ENCODE results near the gene ZNF600. TPM values are rescaled to one million over a fixed set of nuclear protein-coding genes. Genes with fewer than 3 reads are reported as not detected.
"Not testable (repeated sequence)": the region's sequence is repeated elsewhere in the genome, so short reads cannot be mapped to it uniquely, and the experiment has no call there.

Gene ZNF600
- total RNA-seq, 1 donor from 2014 or later = 4.8 TPM

DNA sequence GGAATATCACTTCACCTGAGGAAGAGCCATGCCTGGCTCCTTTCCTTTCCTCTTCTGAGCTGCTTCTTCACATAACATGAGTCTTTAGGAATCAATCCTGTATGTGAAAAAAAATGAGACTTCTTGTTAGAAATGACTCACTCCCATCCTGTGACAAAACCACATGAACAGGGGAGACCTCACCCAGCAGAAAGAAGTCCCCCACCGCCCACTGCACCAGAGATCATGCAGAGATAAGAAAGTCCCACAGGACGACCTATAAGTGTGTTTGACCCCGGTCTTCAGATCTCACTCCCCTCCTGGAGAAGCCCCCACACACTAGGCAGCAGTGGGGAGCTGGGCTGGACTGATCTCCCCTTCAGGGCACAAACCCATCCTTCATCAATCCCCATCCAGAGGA is 7.8 kb downstream of the ZNF600 start:
- peaks cover 0 to 6% of the 10 kb centered on the region in 2 donors for H3K9me3 ChIP-seq
- no peak for DNase-seq (ENCODE audit: low spot score in 2 of 2)
- no peak overlapping the region for H3K27ac ChIP-seq
- H3K4me1 ChIP-seq = no peaks in the 10 kb centered on the region
- intact Hi-C loops (cut with DNase I) = no loop called here
- no peaks in the 10 kb centered on the region for H3K27me3 ChIP-seq
- TF ChIP-seq, protein P1, sequence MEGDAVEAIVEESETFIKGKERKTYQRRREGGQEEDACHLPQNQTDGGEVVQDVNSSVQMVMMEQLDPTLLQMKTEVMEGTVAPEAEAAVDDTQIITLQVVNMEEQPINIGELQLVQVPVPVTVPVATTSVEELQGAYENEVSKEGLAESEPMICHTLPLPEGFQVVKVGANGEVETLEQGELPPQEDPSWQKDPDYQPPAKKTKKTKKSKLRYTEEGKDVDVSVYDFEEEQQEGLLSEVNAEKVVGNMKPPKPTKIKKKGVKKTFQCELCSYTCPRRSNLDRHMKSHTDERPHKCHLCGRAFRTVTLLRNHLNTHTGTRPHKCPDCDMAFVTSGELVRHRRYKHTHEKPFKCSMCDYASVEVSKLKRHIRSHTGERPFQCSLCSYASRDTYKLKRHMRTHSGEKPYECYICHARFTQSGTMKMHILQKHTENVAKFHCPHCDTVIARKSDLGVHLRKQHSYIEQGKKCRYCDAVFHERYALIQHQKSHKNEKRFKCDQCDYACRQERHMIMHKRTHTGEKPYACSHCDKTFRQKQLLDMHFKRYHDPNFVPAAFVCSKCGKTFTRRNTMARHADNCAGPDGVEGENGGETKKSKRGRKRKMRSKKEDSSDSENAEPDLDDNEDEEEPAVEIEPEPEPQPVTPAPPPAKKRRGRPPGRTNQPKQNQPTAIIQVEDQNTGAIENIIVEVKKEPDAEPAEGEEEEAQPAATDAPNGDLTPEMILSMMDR (IDR thresholded peaks at IDR 0.05) = no peak
- no peak overlapping the region for H3K4me3 ChIP-seq
- peaks cover 25 to 71% of the 10 kb centered on the region in 2 donors for H3K36me3 ChIP-seq

DNA sequence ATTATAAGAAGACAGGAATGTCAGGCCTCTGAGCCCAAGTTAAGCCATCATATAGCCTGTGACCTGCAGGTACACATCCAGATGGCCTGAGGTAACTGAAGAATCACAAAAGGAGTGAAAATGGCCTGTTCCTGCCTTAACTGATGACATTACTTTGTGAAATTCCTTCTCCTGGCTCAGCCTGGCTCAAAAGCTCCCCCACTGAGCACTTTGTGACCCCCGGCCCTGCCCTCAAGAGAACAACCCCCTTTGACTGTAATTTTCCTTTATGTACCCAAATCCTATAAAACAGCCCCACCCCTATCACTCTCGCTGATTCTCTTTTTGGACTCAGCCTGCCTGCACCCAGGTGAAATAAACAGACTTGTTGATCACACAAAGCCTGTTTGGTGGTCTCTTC is 30.1 kb downstream of the ZNF600 start:
- H3K36me3 ChIP-seq; H3K9me3 ChIP-seq; H3K4me1 ChIP-seq; H3K27me3 ChIP-seq; H3K27ac ChIP-seq; intact Hi-C loops (cut with DNase I); H3K4me3 ChIP-seq; DNase-seq (ENCODE audit: low spot score in 2 of 2): not testable (repeated sequence)

DNA sequence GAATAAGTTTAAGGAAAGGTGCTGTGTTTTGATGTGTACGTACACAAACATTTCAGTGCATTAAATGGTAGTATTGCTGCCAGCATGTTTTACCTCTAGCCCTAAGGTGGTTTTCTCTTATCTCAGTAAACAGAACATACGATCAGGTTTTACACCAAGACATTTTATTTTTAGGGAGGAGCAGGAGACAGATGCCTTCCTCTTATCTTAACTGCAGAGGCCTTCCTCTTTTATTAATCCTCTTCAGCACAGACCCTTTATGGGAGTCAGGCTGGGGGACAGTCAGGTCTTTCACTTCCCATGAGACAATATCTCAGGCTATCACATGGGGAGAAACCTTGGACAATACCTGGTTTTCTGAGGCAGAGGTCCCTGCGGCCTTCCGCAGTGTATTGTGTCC is 36.8 kb downstream of the ZNF600 start:
- H3K9me3 ChIP-seq = no peaks in the 10 kb centered on the region
- no peak for DNase-seq (ENCODE audit: low spot score in 2 of 2)
- TF ChIP-seq, protein P1 (IDR thresholded peaks at IDR 0.05) = no peak
- no peaks in the 10 kb centered on the region for H3K27me3 ChIP-seq
- no peaks in the 10 kb centered on the region for H3K4me1 ChIP-seq
- intact Hi-C loops (cut with DNase I) = no loop called here
- no peaks in the 10 kb centered on the region for H3K36me3 ChIP-seq
- H3K27ac ChIP-seq = no peak overlapping the region
- no peak overlapping the region for H3K4me3 ChIP-seq

DNA sequence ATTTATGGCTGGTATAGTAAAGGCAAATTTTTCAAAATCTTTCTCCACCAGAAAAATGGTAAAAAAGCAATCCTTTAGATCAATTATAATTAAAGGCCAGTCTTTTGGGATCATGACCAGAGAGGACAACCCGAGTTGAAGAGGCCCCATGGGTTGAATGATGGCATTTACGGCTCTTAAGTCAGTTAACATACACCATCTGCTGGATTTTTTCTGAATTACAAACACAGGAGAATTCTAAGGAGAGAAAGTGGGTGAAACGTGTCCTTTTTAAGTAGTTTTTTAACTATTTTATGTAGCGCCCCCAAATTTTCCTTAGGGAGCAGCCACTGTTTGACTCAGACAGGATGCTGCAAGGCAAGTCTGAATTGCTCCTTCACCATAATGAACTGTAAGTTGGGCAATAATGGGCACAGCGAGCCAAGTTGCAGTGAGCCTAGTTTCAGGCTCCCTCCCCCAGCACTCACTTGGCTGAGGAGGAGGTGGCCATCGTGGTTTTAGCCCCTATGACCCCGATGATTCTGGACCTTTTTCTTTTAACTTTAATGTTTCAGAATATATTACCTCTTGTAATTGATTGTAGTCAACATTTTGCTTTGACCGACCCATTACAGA is 38.1 kb downstream of the ZNF600 start:
- no peak for DNase-seq (ENCODE audit: low spot score in 2 of 2)
- no peaks in the 10 kb centered on the region for H3K4me1 ChIP-seq
- H3K27me3 ChIP-seq = no peaks in the 10 kb centered on the region
- H3K27ac ChIP-seq = no peak overlapping the region
- H3K36me3 ChIP-seq = no peaks in the 10 kb centered on the region
- no peak overlapping the region for H3K4me3 ChIP-seq
- no peaks in the 10 kb centered on the region for H3K9me3 ChIP-seq
- intact Hi-C loops (cut with DNase I) = no loop called here
- TF ChIP-seq, protein P1 (IDR thresholded peaks at IDR 0.05) = peak; percentile 21 to 57 (median 30)

DNA sequence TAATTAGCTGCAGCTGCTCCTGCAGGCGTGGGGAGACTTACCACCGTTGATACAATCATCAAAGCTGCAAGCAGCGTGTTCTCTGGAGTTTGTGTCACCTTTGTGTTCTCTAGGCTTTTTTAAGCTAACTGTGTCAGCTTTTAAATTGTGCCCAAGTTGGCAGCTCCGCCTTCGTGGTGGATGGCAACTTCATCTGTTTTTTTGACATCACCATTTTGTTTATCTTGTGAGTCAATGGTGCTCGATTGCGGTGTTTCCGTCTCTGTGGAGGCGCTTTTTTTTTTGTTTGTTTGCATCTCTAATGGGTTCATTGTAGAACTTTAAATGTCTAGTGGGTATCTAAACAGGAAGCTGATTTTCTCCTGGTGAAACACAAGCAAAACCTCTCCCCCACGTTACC is 40.7 kb downstream of the ZNF600 start:
- H3K27ac ChIP-seq; intact Hi-C loops (cut with DNase I); DNase-seq (ENCODE audit: low spot score in 2 of 2); H3K27me3 ChIP-seq; H3K36me3 ChIP-seq; H3K4me3 ChIP-seq; H3K4me1 ChIP-seq; H3K9me3 ChIP-seq: not testable (repeated sequence)

DNA sequence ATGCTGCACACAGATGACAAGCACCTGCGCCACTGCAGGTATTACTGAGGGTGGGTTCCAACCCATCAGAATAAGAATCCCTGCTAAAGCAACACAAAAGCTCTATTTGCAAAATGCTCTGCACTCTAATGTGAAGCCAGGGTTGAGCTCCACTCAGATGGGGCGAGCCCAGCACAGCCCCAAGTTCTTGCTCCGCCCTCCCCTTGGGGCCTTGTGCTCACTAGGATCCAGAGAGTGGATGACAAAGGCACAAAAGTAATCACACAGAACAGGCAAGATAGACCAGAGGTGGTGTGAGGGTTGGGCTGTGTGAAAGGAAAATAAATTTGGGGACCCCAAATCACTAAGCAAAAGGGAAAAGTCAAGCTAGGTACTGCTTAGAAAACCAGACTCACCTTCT is 43.5 kb downstream of the ZNF600 start:
- H3K36me3 ChIP-seq = no peaks in the 10 kb centered on the region
- no peak overlapping the region for H3K27ac ChIP-seq
- no peak for DNase-seq (ENCODE audit: low spot score in 2 of 2)
- H3K4me3 ChIP-seq = no peak overlapping the region
- no peaks in the 10 kb centered on the region for H3K27me3 ChIP-seq
- H3K4me1 ChIP-seq = no peaks in the 10 kb centered on the region
- H3K9me3 ChIP-seq = no peaks in the 10 kb centered on the region
- TF ChIP-seq, protein P1 (IDR thresholded peaks at IDR 0.05) = no peak
- intact Hi-C loops (cut with DNase I) = no loop called here

DNA sequence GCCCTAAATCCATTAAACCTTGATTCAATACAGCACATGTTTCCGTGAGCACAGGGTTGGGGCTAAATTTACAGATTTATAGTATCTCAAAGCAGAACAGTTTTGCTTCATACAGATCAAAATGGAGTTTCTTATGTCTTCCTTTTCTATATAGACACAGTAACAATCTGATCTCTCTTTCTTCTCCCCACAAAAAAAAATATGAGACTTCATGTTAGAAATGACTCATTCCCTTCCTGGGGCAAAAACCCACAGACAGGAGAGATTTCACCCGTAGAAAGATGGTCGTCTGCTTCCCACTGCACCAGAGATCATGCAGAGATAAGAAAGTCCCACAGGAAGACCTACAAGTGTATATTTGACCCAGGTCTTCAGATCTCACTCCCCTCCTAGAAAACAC is 44.1 kb downstream of the ZNF600 start:
- no peaks in the 10 kb centered on the region for H3K27me3 ChIP-seq
- no peak overlapping the region for H3K27ac ChIP-seq
- no peaks in the 10 kb centered on the region for H3K4me1 ChIP-seq
- no peaks in the 10 kb centered on the region for H3K36me3 ChIP-seq
- TF ChIP-seq, protein P1 (IDR thresholded peaks at IDR 0.05) = no peak
- no peak overlapping the region for H3K4me3 ChIP-seq
- no peaks in the 10 kb centered on the region for H3K9me3 ChIP-seq
- DNase-seq (ENCODE audit: low spot score in 2 of 2) = no peak
- intact Hi-C loops (cut with DNase I) = no loop called here

Data from ascending aorta (tissue), 2 donors.